ENCODE measurements around the gene TMPO.
"Not testable (repeated sequence)": the region's sequence is repeated elsewhere in the genome, so short reads cannot be mapped to it uniquely, and the experiment has no call there.

Gene TMPO

DNA sequence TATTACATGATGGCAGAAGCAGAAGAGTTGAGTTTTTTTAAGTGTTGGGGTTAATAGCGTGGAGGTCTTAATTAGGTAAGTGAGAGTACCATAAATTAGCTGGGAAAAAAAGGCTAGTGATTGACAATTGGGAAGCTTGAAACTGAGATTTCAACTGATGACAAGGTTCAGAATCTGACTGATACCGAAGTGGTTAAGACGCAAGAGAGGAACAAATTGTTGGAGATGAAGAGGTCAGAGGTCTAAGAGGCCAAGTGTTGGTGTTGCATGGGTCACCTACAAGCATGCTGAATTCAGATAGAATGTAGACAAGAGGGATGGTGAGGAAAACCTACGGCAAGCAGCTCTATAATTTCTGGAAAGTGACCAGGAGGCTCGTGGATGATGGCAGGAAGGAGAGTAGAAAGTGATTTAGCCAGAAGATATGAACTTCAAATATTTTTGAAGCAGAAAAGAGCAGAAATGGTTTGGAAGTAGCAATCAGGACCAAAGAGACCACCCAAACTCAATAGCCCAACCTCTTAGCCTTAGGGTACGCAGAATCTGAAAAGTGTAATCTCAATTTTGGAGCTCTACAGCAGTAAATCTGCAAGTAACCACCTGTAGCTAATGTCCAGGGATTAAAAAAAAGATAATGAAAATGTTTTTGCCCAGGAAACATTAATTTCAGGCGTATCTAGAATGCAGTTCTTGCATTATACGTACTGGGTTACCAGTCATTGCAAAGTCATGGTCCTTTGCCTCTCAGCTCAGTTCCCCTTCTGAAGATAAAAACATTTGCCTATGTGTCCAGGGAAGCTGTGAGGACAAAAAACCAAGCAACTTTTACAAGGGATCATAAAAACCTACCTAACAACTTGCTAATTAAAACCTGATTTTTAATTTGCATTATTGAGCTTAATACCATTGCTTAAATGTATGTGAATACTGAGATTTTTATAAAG is 1.7 kb upstream of the TMPO start:
- no peak for DNase-seq

DNA sequence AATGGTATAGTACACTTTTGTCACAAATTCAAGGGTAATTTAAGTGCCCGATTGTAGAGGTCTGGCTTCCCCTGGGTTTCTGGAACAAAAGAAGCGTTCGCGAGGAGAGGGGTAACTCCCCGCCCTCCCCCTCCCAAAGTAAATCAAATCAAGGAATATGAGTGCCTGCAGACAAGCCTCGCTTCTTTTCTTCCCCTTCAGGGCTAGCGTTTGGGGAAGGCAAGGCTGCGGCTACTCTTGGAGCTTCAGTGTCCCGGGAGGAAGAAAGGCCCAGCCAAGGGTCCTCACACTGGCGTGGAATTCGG is 456 bp upstream of the TMPO start:
- no peak for DNase-seq

DNA sequence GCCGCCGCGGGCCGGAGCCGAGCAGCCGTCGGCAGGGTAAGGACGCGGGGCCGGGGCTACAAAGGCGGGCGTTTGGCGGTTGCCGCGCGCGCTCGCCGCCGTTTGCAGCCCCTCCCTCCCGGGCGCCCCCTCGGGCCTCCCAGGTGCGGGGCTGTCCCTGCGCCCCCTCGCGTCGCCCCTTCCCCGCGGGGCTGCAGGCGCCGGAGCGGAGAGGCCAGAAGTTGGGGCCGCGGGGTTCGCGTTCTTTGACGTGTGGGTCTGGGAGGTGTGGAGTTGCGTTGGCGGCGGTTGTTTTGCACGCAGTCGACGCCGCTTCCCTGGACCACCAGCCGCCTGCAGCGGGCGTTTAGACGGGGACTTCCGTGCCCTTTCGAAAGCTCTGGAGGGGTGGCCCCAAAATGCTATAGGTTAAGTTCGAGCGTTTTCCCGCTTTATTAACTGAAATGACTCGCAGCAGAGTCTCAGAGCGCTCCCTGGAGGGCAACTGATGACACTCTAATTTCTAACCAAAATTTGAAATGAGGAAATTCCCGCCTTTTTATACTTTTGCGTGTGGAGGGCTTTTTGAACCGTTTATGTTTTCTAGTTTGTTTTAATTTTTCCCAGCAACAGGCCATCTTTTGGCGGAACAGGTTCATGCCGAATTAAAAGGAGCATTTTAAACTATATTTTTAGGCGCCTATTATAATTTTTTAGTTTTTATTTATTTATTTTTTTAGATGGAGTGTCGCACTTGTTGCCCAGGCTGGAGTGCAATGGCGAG is 902 bp downstream of the TMPO start:
- peak; percentile 92 for DNase-seq

DNA sequence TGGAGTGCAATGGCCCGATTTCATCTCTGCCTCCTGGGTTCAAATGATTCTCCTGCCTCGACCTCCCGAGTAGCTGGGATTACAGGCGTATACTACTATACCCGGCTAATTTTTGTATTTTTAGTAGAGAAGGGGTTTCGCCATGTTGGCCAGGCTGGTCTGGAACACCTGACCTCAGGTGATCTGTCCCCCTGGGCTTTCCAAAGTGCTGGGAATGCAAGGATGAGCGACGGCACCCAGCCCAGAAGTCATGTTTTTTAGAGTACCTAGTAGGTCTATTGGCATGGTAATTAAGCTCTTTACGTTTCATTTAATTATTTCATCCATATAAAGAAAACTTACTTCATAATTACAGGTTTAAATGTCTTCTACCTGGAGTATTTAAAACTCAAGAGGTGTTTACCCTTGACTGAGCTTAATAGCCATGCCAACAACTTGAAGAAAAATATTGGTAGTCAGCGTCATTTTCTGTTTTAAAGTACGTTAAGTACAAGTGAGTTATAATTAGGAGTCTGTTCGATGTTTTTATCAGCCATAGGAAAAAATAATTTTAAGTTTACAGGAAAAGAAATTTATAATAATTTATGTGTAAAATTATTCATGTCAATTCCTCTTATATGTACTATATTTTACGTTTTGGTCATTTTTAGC is 4.0 kb downstream of the TMPO start:
- no peak for DNase-seq

DNA sequence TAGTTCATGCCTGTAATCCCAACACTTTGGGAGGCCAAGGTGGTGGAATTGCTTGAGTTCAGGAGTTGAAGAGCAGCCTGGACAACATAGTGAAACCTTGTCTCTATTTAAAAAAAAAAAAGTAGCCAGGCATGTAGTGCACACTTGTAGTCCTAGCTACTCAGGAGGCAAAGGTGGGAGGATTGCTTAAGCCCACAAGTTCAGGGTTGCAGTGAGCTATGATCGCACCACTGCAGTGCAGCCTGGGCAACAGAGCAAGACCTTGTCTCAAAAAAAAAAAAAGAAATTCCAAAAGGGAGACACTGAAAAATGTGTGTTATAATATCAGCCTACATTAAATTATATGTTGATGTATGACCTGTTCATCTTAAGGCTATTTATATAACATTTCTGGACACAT is 14.7 kb downstream of the TMPO start:
- DNase-seq: no peak

DNA sequence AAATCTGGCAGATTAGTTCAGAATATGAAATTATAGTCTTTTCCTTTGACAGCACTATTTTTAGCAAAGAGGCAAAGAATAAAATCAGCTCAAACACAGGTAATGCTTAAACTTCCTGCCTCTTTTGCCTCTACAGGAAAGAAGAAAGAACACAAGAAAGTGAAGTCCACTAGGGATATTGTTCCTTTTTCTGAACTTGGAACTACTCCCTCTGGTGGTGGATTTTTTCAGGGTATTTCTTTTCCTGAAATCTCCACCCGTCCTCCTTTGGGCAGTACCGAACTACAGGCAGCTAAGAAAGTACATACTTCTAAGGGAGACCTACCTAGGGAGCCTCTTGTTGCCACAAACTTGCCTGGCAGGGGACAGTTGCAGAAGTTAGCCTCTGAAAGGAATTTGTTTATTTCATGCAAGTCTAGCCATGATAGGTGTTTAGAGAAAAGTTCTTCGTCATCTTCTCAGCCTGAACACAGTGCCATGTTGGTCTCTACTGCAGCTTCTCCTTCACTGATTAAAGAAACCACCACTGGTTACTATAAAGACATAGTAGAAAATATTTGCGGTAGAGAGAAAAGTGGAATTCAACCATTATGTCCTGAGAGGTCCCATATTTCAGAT is 17.4 kb downstream of the TMPO start:
- DNase-seq: peak; percentile 71

DNA sequence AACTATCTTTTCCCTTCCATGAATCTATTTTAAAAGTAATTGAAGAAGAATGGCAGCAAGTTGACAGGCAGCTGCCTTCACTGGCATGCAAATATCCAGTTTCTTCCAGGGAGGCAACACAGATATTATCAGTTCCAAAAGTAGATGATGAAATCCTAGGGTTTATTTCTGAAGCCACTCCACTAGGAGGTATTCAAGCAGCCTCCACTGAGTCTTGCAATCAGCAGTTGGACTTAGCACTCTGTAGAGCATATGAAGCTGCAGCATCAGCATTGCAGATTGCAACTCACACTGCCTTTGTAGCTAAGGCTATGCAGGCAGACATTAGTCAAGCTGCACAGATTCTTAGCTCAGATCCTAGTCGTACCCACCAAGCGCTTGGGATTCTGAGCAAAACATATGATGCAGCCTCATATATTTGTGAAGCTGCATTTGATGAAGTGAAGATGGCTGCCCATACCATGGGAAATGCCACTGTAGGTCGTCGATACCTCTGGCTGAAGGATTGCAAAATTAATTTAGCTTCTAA is 18.4 kb downstream of the TMPO start:
- no peak for DNase-seq

DNA sequence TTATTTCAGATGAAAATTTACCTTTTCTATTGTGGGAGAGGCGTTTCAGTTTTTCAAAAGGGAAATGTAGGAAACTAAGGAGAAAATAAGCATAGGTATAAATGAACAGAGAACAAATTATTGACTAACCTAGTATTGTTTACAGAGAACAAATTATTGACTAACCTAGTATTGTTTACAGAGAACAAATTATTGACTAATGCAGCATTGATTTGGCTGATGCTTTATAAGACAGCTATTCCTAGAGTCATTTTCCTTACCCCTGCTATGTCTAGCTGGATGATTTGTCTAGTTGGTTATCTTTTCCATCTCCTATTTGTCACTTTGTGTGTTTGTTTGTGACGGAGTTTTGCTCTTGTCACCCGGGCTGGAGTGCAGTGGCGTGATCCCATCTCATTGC is 22.6 kb downstream of the TMPO start:
- DNase-seq: no peak

DNA sequence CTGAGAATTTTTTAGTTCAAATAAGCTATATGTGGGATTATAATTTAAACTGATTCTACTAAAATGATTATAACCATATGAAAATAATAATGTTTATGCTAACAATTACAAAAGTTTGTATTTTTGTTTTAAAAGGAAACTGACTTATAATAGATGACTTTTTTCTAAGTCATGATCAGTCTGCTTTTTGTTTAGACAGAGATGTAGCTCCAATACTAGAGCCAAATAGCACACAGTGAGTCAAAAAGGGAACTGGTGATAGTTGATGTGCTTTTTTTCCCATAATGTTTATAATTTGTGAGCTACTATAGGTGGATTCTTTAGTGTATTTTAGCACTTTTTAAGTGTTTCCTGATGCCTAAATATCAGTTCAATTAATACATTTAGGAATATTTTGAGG is 28.3 kb downstream of the TMPO start:
- no peak for DNase-seq

DNA sequence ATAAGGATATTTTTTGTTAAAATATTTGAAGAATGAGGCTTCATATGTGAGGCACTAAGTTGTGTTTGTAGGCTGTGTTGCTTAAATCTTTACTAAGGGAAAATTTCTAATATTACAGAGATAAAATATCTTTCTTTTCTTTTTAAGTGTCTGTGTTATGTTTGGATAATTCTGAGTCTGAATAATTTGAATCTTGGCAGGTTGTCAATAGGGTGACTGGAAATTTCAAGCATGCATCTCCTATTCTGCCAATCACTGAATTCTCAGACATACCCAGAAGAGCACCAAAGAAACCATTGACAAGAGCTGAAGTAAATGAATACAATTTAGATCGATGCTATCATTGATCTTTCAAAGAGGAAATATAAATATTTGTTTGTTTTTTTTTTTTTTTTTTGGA is 29.4 kb downstream of the TMPO start:
- no peak for DNase-seq

DNA sequence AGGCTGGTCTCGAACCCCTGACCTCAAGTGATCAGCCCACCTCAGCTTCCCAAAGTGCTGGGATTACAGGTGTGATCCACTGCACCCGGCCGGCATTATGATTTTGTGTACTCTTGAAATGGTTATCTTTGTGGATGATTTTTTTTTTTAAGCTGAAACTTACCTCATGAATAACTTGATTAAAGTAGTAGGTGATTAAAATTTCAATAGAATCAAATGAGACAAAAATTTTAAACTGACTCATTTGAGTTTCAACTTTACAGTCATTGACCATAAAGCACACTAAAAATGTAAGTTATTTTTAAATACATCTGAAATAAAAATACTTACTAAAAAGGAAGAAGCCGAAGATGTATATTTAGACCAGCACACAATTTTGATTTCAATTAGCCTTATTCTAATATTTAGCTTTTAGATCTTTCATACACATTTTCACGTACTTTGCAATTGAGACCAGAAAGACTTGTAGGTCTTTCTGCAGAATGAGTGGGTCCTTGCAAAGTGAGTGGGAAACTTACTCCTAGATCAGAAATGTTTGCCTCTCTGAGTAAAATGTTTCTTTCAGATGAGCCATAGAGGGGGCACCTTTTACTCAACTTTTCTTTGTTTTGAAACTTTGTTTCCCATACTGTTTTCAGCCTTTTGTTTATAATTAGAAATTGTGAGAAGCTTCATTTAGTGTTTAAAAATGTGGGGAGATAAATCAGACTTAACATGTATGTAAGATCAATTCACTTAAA is 34.2 kb downstream of the TMPO start:
- DNase-seq: no peak

DNA sequence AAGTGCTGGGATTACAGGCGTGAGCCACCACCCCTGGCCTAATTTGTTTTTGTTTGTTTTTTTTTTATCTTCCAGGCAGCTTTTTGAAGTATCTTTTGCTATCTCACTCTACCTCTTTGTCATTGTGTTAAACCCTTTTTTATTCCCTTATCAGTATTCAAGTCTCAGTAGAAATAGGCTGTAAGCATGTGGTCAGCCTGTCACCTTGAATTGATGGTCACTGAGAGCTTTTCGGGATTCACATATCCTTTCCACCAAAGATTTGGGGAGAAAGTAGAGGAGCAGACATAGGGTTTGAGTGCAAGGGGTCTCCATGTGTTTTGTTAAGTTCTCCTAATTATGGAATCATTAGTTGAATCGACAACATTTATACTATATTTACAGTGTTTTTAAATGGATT is 36.4 kb downstream of the TMPO start:
- no peak for DNase-seq

DNA sequence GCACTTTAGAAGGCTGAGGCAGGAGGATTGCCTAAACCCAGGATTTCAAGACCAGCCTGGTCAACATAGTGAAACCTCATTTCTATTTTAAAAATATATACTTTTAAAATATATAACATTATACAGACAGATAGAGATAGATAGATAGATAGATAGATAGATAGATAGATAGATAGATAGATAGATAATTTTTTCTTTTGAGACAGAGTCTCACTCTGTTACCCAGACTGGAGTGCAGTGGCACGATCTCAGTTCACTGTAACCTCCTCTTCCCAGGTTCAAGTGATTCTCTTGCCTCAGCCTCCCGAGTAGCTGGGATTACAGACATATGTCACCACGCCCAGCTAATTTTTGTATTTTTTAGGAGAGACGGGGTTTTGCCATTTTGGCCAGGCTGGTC is 42.7 kb downstream of the TMPO start:
- not testable (repeated sequence) for DNase-seq

DNA sequence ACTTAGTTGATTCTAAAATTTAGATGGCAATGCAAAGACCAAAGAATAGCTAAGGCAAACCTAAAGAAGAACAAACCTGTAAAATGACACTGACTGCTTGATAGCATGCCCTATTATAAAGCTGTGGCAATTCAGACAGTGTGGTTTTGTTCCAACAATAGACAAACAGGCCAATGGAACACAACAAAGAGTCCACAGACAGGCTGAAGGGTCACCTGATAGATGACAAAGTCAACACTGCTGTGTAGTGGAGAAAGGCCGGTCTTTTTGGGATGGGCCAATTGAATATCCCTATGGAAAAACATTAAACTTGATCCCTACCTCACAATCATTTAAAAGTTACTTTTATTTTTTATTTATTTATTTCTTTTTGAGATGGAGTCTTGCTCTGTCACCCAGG is 44.3 kb downstream of the TMPO start:
- DNase-seq: no peak

DNA sequence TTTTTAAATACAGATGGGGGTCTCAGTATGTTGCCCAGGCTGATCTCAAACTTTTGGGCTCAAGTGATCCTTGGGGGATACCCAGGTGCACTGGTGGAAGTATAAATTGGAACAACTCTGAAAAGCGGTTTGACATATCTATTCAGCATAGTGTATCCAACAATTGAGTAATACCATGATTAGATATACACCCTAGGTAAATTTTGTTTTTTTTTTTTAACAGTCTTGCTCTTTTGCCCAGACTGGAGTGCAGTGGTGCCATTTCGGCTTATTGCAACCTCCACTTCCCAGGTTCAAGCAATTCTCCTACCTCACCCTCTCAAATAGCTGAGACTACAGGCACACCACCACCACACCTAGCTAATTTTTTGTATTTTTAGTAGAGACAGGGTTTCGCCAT is 46.5 kb downstream of the TMPO start:
- no peak for DNase-seq

DNA sequence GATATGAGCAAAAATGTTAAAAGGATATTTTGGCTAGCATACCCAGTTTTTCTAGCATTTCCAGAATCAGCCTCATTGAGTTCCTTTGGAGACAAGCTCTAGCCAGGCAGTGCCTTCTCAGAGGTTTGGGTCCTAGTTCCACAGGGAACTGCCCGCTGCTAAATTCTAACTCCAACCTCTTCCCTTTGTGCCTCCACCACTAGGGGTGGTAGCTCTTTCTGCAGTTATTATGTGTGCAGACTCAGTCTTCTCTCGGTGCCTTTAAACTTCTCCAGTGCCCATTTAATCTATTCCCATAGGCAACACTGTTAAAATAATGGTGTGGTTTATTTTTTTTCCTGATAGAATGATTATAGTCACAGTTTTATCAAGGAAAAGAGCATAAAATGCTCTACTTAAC is 56.6 kb downstream of the TMPO start:
- no peak for DNase-seq

DNA sequence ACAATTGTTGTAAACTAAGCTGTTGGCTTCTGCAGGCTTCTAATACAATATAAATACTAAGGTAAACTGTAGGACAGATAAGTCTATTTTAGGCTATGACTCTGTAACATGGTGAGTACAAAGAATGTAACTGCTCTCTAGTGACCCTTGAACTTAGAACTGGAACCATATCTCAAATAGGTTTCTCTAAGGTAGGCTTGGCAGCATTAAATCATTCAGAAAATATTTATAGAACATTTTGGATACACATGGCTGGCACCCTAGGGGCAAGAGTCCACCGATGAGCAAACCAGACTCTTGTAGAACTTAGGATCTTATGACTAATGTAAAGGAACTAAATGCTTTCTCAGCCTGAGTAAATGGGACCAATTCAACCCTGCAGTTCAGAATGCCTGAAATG is 58.7 kb downstream of the TMPO start:
- no peak for DNase-seq

DNA sequence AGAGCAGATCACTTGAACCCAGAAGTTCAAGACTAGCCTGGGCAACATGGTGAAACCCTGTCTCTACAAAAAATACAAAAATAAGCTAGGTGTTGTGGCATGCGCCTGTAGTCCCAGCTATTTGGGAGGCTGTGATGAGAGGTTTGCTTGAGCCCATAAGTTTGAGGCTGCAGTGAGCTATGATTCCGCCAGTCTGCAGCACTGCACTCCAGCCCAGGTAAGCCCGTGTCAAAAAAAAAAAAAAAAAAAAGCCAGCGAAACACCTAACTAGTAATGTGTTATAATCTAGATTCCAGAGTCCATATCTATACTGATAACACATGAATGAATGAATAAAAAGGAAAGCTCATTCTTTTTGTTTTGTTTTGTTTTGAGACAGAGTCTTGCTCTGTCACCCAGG is 59.6 kb downstream of the TMPO start:
- no peak for DNase-seq

DNA sequence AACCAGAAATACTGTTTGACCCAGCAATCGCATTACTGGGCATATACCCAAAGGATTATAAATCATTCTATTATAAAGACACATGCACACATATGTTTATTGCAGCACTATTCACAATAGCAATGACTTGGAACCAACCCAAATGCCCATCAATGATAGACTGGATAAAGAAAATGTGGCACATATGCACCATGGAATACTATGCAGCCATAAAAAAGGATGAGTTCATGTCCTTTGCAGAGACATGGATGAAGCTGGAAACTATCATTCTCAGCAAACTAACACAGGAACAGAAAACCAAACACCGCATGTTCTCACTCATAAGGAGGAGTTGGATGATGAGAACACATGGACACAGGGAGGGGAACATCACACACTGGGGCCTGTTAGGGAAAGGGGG is 61.4 kb downstream of the TMPO start:
- DNase-seq: not testable (repeated sequence)

DNA sequence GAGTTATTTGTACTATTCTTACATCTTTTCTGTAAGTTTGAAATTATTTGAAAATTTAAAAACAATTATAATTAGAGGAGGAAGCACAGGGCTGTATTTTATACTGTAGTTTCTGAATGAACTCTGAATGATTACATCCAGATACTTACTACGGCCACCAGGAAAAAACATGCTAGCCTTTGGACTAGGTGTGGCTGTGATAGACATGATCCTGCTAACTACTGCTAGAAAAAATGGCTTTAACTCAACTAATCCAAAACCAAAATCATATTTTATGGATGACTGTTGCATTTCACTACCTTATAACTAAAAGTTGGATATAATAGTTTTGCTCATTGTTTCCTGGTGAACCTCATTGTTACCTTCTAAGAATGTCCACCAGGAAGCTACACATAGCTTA is 63.0 kb downstream of the TMPO start:
- no peak for DNase-seq

DNA sequence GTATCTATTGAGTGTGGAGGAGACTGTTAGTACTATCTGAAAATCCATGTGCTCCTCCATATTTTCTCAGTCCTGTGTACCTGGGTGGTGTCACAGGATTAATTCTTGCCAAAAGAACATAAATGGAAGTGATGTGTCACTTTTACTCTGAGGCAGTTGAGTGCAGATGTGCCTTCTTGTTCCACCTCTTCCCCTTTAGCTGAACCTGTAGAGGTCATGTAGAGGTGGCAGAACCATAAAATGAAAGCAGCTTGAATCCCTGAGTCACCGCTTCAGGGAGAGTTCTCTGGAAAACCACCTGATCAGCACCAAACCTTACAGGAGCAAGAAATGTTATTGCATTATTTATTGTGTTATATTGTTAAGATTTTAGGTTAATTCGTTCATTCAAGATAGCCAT is 63.4 kb downstream of the TMPO start:
- no peak for DNase-seq

DNA sequence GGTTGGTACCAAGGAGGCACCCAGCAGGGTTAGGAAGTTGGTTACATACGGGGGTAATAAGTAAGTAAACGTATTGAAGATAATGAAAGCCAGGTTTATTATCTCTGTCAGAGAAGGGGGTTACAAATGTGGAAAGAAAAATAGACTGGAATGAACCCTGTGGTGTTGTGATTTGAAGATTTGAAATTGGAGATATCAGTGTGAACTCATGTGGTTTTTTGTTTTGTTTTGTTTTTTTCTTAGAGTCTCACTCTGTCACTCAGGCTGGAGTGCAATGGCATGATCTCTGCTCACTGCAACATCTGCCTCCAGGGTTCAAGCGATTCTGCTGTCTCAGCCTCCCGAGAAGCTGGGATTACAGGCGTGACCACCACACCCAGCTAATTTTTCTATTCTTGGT is 64.0 kb downstream of the TMPO start:
- DNase-seq: no peak

DNA sequence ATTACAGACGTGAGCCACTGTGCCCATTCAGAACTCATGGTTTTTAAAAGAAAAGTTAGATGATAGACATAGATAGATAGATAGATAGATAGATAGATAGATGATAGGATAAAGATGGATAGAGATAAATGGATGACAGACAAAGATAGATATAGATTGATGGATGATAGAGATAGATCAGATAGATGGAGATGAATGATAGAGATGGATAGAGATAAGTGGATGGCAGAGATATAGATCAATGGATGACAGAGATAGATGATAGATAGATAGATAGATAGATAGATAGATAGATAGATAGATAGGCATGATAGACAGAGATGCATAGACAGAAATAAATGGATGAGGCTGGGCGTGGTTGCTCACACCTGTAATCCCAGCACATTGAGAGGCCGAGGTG is 64.4 kb downstream of the TMPO start:
- DNase-seq: no peak

Measured in CD4-positive, alpha-beta T cell treated with Interleukin-17A for 1 hour (primary cell).